GM12878 (cell line): ENCODE measurements around the gene RIPOR1. TPM values are rescaled to one million over a fixed set of nuclear protein-coding genes. Genes with fewer than 3 reads are reported as not detected.
A peak's percentile ranks its signal among the peaks of the same experiment; 100 is the strongest.

Source experiments
- ASH2L ChIP-seq: fragments of 300-600, 200-600 bp; sonication (generic); IDR thresholded peaks from 2 replicates; pipeline ENCODE4 v1.6.1; 2017; ENCODE audit warnings: low read depth, mild to moderate bottlenecking, borderline replicate concordance
- BRCA1 ChIP-seq: IDR thresholded peaks from 2 replicates; pipeline ENCODE4 v1.6.1; 2011; ENCODE audit warnings: low read depth, low read length, improper control_type of control experiment
- MXI1 ChIP-seq: fragments of 150-350 bp; IDR thresholded peaks from 2 replicates; pipeline ENCODE4 v1.6.1; 2011; ENCODE audit warnings: low read depth, mild to moderate bottlenecking, inconsistent platforms, low read length, improper control_type of control experiment
- SMARCA5 ChIP-seq: fragments of 450-650 bp; IDR thresholded peaks from 2 replicates; pipeline ENCODE4 v1.6.1; 2017; ENCODE audit warnings: mild to moderate bottlenecking
- SUZ12 ChIP-seq: fragments of 200-600 bp; sonication (generic); IDR thresholded peaks from one replicate; pipeline ENCODE4 v1.6.1; 2018; ENCODE audit warnings: antibody characterized with exemption, mild to moderate bottlenecking; ENCODE audit not compliant: unreplicated experiment
- TARDBP ChIP-seq: IDR thresholded peaks from 2 replicates; pipeline ENCODE4 v1.6.1; 2016; ENCODE audit warnings: borderline replicate concordance
- polyA plus RNA-seq, 11 experiments: library from polyadenylated mRNA; depleted of rRNA in 4 of 11; unstranded in 6 of 11; stranded (reverse) in 5 of 11; fragments of >200 nt; fragmentation: Nextera tagmentation in 4 of 11; fragmentation: Illumina TruSeq in 1 of 11; extraction: Ambion mirVana in 4 of 11; extraction: Trizol in 1 of 11; gene quantifications; 1 replicate in 1 of 11; 2 replicates in 10 of 11; pipeline versions ENCODE4 v1.2.1 to v1.2.3, GENCODE V29; 2011 to 2016; ENCODE audit warnings: inconsistent platforms in 2 of 11, missing spikeins in 2 of 11, low read depth in 1 of 11
- total RNA-seq, 4 experiments: library from RNA; depleted of rRNA in 3 of 4; stranded (reverse); fragments of >200 nt in 3 of 4; fragmentation: Illumina TruSeq in 1 of 4; extraction: Trizol in 1 of 4; gene quantifications; 2 replicates each; pipeline versions ENCODE4 v1.2.1 to v1.2.3, GENCODE V29; 2013 to 2021
- TF ChIP-seq, protein P1 (sequence below): fragments of 450-650 bp; IDR thresholded peaks from 2 replicates; pipeline ENCODE4 v1.6.1; 2016; ENCODE audit warnings: mild to moderate bottlenecking, moderate library complexity, borderline replicate concordance
- TF ChIP-seq, protein P2 (sequence below): fragments of 450-650 bp; IDR thresholded peaks from 2 replicates; pipeline ENCODE4 v1.6.1; 2017; ENCODE audit warnings: antibody characterized with exemption, mild to moderate bottlenecking, moderate library complexity
- TF ChIP-seq, protein P3 (sequence below): fragments of 450-650 bp; IDR thresholded peaks from 2 replicates; pipeline ENCODE4 v1.6.1; 2016; ENCODE audit warnings: mild to moderate bottlenecking

The RIPOR1 gene
- total and polyA plus RNA-seq, 10 of the 15 experiments (the other 5 are each of a cell fraction or from before 2014, with no cell fraction given): 0.13 to 28.5 (median 7.0) TPM

DNA sequence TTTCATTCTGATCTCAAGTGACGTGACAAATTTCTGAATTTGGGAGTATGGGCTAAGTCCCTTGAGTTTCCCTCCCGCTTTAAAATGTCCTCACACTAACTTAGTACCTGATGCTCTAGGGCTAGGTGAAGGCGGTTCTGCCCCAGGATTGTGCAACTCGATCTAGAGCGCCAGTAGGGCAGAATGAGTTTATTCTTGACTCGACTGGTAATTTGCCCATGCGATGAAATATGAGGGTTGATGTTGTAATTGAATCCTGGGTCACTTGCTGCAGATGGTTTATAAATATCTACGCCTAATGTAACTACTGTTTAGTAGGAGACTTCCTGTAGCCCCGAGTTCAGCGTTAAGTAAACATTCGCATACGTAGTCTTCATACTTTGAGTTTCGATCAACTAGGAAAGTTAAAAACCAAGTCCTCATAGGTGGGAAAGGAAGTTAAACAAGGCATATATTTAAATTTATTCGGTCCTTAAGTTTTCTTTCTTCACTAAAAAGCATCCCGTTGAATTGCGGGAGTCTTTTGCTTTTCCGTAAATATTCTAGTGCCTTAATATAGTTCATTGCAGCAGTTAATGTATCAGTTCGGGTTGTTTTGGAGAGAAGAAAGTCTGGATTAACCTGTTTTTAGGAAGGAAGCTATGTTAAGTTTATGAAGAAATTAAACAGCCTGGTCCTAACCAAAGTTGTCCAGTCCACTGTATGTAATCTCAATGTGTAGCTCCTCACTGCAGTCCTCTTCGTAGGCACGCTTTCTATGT lies 35.3 kb downstream of the RIPOR1 start (continued):
- TF ChIP-seq, protein P1, sequence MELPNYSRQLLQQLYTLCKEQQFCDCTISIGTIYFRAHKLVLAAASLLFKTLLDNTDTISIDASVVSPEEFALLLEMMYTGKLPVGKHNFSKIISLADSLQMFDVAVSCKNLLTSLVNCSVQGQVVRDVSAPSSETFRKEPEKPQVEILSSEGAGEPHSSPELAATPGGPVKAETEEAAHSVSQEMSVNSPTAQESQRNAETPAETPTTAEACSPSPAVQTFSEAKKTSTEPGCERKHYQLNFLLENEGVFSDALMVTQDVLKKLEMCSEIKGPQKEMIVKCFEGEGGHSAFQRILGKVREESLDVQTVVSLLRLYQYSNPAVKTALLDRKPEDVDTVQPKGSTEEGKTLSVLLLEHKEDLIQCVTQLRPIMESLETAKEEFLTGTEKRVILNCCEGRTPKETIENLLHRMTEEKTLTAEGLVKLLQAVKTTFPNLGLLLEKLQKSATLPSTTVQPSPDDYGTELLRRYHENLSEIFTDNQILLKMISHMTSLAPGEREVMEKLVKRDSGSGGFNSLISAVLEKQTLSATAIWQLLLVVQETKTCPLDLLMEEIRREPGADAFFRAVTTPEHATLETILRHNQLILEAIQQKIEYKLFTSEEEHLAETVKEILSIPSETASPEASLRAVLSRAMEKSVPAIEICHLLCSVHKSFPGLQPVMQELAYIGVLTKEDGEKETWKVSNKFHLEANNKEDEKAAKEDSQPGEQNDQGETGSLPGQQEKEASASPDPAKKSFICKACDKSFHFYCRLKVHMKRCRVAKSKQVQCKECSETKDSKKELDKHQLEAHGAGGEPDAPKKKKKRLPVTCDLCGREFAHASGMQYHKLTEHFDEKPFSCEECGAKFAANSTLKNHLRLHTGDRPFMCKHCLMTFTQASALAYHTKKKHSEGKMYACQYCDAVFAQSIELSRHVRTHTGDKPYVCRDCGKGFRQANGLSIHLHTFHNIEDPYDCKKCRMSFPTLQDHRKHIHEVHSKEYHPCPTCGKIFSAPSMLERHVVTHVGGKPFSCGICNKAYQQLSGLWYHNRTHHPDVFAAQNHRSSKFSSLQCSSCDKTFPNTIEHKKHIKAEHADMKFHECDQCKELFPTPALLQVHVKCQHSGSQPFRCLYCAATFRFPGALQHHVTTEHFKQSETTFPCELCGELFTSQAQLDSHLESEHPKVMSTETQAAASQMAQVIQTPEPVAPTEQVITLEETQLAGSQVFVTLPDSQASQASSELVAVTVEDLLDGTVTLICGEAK: peak; percentile 17; the same call in 1 of the 2 replicates
- TF ChIP-seq SMARCA5 (no peak), BRCA1 (no peak), MXI1 (no peak), ASH2L (no peak), TARDBP (no peak), SUZ12 (no peak)
- TF ChIP-seq, protein P2, sequence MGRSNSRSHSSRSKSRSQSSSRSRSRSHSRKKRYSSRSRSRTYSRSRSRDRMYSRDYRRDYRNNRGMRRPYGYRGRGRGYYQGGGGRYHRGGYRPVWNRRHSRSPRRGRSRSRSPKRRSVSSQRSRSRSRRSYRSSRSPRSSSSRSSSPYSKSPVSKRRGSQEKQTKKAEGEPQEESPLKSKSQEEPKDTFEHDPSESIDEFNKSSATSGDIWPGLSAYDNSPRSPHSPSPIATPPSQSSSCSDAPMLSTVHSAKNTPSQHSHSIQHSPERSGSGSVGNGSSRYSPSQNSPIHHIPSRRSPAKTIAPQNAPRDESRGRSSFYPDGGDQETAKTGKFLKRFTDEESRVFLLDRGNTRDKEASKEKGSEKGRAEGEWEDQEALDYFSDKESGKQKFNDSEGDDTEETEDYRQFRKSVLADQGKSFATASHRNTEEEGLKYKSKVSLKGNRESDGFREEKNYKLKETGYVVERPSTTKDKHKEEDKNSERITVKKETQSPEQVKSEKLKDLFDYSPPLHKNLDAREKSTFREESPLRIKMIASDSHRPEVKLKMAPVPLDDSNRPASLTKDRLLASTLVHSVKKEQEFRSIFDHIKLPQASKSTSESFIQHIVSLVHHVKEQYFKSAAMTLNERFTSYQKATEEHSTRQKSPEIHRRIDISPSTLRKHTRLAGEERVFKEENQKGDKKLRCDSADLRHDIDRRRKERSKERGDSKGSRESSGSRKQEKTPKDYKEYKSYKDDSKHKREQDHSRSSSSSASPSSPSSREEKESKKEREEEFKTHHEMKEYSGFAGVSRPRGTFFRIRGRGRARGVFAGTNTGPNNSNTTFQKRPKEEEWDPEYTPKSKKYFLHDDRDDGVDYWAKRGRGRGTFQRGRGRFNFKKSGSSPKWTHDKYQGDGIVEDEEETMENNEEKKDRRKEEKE: no peak
- TF ChIP-seq, protein P3, sequence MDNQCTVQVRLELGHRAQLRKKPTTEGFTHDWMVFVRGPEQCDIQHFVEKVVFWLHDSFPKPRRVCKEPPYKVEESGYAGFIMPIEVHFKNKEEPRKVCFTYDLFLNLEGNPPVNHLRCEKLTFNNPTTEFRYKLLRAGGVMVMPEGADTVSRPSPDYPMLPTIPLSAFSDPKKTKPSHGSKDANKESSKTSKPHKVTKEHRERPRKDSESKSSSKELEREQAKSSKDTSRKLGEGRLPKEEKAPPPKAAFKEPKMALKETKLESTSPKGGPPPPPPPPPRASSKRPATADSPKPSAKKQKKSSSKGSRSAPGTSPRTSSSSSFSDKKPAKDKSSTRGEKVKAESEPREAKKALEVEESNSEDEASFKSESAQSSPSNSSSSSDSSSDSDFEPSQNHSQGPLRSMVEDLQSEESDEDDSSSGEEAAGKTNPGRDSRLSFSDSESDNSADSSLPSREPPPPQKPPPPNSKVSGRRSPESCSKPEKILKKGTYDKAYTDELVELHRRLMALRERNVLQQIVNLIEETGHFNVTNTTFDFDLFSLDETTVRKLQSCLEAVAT: peak; percentile 54
- TF ChIP-seq, all 136 proteins: peak for 7
